Stimulated activated CD8-positive, alpha-beta memory T cell treated with anti-CD3 and anti-CD28 coated beads, Interleukin-7, amount 100 ng/mL, for 24 hours (primary cell): ENCODE results near the gene DOCK1.

Experiments used
- DNase-seq: peaks from one replicate; pipeline ENCODE4 v3.0.0-alpha.2; 2020; ENCODE audit warnings: low read depth

The DOCK1 gene

DNA sequence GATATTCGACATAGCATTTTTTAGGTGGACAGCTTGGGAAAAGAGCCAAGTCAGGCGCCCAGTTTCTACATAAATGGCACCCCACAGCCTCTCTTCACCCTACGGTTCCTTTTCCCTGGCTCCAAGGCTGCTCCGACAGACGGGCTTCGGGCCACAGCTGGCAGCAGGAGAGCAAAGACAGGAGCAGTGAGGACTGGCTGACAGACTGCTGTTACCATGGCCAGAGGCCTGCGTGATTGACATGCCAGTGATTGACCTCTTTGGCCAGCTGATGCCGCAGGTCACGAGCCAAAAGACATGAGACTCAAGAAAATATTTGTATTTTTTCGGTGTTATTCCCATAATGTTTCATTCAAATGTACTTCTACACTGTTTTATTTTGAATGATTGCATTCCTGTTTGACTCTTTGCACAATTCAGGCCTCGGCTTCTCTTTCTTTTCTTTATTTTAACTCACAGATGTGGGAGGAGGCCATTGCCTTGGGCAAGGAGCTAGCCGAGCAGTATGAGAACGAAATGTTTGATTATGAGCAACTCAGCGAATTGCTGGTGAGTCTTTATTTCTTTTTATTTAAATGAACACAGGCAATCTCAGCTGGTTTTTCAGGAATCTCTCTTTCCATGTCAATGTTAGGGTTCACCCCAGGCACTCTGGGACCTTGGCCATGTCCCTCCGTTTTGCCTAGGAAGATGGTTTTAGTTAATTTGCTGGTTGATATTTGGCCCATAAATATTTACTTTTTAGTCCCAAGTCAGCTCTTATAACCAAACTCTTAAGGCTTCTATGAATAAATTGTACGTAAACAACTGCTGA, 497.6 kb downstream of the DOCK1 start:
- DNase-seq: no peak

DNA sequence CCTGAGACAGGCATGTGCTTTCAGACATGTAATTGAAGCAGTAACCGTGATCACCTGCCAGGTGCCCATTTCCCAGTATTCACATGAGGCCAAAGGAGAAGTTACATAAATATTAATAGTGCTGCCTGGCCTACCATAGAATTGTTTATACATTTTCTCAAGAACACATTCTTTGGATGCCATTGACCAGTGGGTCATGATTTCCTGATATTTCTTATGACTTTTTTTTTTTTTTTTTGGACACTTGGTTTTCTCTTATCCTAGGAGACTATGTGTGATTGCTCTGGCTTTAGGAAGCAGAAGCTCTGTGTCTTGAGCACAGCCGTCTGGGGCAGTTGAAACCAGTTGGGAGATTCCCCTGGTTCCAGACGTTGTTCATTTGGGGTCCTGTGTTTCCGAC, 500.0 kb downstream of the DOCK1 start:
- no peak for DNase-seq

DNA sequence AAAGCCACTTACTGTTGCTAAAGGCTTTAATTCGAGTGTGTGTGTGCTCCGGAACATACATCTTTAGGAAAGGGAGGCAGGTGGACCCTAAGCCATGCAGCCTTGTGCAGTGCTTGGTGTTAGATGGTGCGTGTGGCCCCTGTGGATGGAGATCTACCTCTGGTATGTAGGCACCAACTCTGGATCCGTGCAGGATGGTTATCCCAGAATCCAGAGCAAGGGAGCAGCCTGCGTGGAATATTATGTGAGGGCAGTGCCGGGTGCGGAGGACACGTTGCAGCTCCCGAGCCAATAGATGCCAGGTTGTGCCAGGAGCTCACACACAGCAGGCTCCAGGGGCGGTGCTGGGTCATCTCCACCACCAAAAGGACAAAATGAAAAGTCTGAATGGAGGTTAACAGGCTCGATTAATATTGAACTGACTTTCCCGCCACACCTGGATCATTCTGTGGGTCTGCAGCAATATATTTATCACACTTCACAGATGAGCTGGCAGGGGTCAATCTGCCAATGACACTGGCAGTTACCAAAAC, 500.9 kb downstream of the DOCK1 start:
- no peak for DNase-seq

DNA sequence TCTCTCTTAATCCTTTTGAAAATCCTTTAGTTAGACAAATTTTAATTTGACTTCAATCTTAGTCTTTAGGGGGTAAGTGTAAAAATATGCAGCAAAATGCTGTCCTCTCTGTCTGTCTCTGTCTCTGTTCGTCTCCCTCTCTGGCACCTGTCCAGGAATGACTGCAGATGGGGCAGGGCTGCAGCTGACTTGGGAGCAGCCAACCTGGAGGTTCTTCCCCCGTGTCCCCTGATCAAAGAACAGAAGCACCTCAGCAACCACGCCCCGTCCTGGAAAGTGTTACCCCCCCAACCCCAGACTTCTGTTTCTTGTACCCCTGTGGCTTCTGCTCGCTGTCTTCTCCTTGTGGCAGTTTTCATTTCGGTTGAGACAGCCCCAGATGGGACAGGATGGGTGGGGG, 502.3 kb downstream of the DOCK1 start:
- no peak for DNase-seq

DNA sequence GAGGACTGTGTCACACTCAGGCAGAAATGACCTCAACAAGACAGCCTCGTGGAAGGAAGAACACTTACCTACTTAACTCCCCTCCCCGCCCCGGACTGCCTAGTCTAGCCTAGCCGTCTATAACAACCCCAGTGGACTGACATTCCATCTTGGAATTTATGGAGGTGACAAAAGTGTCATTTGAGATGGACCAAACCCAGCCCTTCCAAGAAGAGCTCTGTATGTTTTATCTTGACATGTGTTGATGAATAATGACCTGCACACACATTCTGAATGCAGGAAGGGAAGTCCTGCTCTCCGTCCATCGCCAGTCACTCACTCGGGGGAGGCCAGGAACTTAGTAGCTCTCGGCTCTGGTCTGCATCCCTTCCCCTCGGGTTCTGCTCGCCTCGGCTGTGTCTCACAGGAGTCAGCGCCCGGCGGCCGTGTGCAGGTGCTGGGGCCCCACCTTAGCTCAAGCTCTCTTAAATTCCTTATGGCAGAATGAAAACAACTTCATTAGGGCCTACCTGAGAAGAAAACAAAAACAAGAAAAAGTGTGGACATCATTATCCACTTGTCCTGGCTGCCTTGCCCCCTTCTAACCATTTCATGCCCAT, 503.0 kb downstream of the DOCK1 start:
- no peak for DNase-seq

DNA sequence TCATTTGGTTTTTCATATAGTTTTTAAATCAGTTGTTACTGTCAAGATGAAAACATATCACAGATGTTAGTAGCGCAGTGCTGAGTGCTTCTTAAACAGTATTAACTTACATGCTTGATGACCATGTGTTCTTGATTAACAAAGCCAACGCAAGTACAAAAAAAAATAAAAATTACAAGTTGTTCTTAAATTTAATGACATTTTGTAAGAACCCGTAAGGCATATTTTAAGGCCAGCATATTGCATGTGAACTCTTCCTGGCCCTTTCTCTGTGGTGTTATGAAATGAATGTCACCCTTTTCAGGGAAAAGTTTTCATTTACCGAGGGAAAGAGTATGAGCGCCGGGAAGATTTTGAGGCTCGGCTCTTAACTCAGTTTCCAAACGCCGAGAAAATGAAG, 503.5 kb downstream of the DOCK1 start:
- no peak for DNase-seq

DNA sequence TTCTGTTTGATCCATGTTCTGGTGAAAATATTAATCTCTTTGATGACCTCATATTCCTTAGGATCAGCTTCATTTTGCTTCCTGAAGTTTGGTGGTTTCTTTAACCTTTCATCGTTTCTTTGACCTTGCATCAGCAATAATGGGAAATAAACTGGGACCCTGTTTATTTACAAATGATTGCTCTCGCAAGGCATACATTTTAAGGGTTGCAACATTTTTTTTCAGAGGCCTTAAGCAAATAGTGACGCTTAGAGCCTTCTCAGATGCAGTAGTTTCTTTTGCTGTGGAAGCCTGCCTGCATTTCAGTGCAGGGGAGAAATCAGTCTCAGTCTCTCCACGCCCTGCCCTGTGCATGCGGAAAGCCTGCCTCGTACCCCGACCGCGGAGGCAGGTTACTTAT, 504.8 kb downstream of the DOCK1 start:
- no peak for DNase-seq

DNA sequence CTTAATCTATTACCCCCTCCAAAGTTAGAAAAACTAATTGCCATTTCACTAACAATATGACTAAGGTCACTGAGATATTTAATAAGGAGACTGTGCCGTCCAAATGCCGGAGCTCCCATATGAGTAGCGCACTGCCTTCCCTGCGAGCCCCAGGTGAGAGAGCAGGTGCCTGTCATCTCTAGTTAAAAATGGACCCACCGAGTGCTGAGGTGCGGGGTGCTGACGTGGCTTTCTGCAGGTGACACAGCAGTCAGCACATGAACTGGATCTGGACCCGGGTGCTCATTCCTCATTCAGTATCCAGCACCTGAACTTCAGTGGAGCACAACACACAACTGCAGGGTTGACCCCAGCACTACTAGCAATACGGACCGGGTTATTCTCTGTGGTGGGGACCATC, 505.8 kb downstream of the DOCK1 start:
- DNase-seq: no peak

DNA sequence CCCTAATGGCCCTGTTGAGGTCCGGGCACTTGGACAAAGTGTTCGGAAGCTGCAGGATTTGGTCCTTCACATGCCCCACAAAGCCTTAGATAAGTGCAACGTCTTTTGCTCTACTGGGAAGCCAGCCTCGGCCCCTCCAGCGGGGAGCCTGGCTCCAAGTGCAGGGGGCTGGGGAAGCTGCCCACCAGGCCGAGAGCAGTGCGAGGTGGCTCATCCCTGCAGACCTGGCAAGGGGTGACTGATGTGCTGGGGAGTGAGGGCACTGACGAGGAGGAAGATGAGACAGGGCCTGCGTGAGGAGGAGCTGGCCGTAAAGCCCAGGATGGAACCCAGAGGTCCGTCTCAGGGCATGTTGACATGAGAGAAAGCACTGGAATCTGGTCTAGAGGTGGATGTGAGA, 508.1 kb downstream of the DOCK1 start:
- no peak for DNase-seq

DNA sequence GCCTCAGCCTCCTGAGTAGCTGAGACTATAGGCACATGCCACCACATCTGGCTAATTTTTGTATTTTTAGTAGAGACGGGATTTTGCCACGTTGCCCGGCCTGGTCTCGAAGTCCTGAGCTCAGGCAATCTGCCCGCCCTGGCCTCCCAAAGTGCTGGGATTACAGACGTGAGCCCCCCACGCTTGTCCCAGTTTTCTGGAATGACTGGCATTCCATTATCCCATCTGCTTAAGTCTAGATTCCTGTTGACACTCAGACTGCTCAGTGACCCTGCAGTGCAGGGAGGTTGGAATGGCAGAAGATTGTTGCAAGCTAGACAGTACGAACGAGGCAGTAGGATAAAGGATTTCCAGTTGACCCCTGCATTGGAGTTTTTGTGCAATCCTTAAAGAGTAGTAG, 508.8 kb downstream of the DOCK1 start:
- DNase-seq: no peak

DNA sequence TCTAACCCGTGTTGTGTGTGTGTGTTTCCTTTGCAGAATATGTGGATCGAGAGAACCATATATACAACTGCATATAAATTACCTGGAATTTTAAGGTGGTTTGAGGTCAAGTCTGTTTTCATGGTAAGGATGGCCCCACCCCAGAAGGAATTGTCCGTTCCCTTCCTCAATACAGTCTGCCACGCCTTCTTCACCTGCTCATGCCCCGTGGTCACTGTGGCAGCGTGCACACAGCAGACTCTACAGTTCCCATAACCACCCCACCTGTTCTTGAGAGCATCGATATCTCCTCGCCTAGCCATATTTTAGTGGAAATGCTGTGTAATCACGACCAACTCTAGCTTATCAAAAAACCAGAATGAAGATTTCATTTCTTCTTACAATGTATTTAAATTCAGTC, 509.9 kb downstream of the DOCK1 start:
- no peak for DNase-seq

DNA sequence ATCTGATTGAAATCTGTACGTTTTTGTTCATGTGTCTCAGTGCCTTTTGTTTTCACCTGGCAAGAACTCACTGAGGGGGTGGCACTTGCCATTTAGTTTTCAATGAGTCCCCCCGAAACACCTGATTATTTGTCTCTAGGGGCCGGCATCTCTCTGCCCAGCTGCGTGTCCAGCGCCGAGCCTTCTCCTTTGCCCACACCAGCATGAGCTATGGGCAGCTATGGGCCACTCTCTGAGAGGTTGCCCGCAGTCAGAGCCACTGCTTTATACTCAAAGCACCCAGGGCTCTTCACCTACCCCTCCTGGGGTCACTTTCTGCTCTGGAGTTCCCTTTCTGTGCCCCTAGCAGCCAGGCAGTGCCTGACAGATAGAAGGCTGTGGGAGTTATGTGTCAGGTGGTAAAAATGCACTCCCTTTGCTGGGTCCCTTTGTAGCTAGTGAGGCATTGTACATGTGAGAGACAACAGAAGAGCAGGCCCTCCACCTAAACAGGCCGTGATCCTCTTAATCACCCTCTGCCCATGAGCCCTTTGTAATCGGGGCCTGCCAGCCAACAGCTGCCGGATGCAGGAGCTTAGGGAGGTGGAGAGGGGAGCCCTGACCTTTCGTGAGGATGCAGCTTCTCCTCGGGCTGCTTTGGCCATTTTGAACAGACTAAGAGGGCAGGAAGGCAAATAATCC, 510.8 kb downstream of the DOCK1 start:
- DNase-seq: no peak

DNA sequence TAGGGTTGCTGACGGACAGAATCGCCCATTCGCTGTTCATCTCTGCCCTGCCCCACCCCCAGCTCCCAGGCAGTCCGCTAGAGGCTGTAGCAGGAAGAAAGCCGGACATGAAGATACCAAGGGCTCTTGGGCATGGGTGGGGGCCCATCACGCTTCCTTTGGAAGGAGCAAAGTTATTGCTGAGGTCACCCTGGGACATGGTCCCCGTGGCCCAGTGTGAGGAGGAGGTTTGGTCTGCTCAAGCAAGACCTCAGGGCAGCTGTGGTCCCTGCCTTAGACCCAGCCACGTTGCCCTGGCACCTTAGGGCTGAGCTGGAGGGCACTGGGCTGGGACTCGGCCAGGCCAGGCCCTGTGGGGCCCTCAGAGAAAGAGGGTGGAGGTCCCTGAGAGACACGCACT, 511.8 kb downstream of the DOCK1 start:
- no peak for DNase-seq

DNA sequence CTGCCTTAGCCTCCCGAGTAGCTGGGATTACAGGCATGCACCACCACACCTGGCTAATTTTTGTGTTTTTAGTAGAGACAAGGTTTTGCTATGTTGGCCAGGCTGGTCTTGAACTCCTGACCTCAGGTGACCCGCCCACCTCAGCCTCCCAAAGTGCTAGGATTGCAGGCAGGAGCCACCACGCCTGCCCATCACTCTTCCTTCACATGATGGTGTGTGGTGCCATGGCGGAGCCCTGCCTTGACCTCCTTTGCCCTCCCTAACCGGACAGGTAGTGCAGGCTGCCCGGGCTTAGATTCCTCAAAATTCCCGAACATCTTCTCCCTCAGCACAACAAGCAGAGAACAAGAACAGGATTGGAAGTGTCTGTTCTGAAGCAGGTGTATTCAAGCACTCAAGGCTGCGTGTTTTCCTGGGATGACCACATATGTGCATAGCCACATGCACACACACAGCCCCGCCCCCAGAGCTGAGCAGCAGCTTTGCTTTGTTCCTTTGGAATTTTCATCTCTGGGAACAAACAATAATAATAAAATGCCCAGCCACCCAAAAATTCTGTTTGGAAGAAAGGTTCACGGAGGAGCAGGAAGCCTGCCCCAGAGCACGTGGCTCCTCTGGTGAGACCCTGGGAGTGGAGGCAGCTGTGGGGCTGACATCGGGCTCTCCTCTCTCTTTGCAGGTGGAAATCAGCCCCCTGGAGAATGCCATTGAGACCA, 512.6 kb downstream of the DOCK1 start:
- no peak for DNase-seq

DNA sequence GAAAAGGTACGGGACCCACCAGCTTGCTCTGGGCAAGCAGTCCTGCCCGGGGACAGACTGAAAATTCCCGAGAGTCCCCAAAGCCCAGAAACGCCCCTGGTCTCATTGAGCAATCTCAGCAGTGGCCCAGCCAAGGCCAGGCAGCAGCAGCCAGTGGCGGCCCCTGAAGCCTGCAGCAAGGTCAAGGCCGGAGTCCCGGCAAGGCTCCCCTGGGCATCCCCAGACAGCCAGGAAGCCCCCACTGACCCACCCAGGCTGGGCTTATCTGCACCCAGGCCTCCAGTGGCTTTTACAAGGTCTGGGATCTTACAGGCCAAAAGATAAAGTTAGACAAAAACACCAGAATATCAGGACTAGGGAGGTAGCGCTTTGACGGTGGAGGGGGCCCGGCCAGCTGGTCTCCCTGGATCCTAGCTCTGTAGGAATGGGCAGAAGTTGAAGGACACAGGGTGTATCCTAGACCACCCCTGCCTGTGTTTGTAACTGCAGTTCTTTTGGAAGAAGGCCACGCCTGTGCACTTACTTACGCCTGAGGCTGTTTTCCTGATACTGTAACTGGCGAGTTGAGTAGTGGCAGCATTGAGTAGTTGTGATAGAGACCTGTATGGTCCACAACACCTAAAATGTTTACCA, 513.4 kb downstream of the DOCK1 start:
- DNase-seq: no peak

DNA sequence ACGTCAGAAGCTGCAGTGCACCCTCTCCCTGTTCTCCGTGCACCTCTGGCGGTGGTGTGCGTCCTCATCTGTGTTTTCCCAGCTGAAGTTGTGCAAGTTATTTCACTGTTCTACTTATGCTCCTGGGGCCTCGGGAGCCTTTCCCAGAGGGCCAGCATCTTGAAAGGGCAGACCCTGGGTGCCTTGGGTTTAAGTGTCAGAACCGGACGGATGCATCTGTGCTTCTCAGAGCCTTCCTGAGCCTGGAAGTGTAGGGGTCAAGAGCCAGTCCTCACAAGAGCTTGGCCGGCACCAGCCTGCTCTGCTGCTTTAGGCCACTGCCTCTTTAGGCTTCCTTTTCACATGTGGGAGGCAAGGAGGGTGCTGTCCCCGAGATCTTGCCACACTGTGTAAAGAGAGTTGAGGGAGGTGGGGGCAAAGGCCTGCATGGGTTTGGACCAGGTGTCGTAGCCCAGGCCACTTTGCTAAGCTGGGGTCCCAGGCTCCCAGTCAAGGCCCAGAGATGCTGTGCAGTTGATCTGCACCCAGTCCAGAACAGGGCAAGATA, 515.0 kb downstream of the DOCK1 start:
- no peak for DNase-seq

DNA sequence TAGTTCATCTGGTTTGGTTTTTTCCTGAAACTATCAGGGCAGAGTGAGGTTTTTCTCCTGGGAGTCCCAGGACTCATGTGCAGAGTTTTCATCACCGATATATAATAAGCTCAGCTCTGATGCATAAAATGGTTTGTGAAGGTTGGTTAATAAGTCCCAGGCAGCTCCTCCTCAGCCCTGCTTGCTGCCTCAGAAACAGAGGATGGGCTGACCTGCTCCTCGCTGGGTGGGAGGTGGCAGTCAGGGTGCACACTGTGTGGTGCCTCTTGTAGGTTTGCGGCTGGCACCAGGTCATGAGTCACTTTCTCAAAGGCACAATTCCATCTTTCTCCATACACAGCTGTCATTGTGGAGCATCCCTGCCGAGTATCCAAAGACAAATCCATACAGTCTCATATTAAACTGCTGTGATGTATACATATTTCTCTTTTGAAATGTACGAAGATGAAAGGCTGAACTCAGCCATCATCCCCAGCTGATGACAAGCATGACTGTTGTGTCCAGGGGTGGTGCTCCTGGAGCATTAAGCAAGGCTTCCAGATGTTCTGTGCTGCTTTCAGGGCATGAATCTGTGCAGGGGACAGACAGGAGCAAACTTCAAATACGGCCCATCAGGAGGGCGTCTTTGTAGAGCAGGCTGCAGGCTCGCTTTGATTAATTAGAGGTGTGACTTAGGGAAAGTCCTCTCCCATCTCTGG, 518.1 kb downstream of the DOCK1 start:
- no peak for DNase-seq

DNA sequence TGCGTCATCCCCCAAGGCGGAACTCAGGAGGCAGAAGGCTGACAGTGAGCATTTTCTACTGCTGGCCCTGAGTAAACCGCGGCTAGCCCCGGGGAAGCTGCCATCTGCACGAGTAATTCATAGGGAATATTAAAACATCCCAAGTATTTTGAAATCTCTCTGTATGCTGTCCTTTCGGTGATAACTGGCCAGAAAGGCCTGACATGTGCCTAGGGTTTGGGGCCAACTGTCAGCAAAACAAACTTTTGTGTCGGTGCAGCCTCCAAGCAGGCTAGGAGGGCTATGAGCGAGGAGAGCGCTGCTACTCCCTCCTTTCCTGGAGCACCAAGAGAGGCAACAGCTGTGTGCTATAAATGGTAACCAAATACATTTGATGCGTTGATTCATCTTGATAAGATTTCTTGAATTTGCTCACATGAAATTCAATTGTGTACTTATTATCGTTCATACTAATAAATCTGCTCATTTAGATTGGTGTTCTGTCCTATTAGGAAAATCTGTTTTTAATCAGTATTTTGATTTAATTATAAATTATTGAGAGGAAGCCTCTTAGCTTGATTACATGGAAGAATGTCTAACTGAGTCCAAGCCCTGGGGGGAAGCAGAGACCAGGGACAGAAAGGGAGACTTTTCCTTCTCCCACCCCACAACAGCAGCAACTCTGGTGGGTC, 519.5 kb downstream of the DOCK1 start:
- DNase-seq: no peak

DNA sequence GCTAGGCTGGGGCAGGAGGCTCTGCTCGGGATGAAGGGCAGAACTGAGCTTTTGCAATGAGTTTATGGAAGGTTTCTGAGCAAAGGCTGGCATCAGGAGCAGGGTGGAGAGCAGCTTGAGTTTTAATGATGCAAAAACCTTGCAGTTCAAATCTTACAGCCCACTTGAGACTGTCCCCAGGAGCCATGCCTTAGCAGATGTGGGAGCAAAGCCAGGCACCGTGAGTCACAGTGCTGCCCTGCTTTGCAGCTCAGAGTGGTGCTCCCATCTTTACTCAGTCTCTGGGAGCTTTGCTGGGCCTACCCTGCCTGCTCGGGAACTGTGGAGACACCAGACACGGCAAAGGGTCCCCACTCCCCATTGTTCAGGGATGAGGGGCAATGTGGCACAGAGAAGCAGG, 521.5 kb downstream of the DOCK1 start:
- DNase-seq: no peak

DNA sequence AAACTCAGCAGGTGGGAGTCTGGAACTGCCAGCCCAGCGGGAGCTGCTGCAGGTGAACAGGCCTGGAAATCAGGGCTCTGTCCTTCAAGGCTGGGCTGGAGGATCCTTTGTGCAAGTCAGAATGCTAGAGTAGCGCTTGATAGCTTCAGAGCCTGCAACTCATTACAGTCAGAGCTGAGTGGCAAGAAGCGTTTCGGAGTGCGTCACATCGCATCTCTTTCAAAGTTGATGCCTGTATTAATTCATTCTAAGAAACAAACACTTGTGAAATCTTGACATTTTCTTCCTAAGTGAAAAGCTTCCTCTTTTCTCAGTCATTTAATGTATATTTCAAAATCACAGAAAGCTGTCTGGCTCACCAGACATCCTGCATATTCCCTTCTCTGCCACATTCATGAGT, 522.7 kb downstream of the DOCK1 start:
- no peak for DNase-seq
